ENCODE measurements around the gene CLCN3.
"Not testable (repeated sequence)": the region's sequence is repeated elsewhere in the genome, so short reads cannot be mapped to it uniquely, and the experiment has no call there.

Gene CLCN3

GRCh38 chr4:169768385-169768784 is 148.0 kb downstream of the CLCN3 start:
- H3K27me3 ChIP-seq (ENCODE audit: insufficient read depth, insufficient read length) = no peaks in the 10 kb centered on the region
- H3K36me3 ChIP-seq (ENCODE audit: insufficient read depth, insufficient read length, low read length) = no peaks in the 10 kb centered on the region
- no peak overlapping the region for H3K9ac ChIP-seq (ENCODE audit: insufficient read length, low read depth)
- no peak for DNase-seq (ENCODE audit: low read depth, low spot score)
- no peaks in the 10 kb centered on the region for H3K4me1 ChIP-seq (ENCODE audit: insufficient read depth, insufficient read length)
- TF ChIP-seq ZNF274 (IDR thresholded peaks at IDR 0.05; ENCODE audit: low read depth, low read length) (no peak), SUZ12 (IDR thresholded peaks at IDR 0.05; ENCODE audit: extremely low read depth, insufficient read depth, insufficient read length) (no peak)
- H3K9me3 ChIP-seq (ENCODE audit: insufficient read depth, low read length) = no peaks in the 10 kb centered on the region
- no peak overlapping the region for H3K4me3 ChIP-seq (ENCODE audit: insufficient read length, low read depth)

DNA sequence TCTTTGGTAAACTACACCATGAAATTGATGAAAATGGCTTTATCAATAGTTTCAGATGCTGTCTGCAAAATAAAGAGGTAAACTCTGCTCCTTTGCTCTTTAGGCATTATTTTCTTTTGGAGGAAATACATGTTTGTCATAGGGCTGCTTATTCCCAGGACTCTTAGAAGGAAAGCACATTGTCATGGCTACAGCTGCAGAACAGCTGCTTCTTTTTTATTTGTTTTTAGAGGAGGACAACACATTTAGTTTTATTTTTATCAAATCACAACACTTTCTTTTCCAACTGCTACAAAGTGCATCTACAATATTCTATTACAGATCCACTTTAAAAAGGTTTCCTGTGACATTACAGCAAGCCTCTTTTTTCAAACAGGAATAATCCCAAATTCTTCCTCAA is 150.0 kb downstream of the CLCN3 start:
- Histone ChIP-seq H3K4me3 (ENCODE audit: insufficient read length, low read depth) (no peak overlapping the region), H3K27me3 (ENCODE audit: insufficient read depth, insufficient read length) (no peaks in the 10 kb centered on the region), H3K36me3 (ENCODE audit: insufficient read depth, insufficient read length, low read length) (no peaks in the 10 kb centered on the region), H3K4me1 (ENCODE audit: insufficient read depth, insufficient read length) (no peaks in the 10 kb centered on the region), H3K9ac (ENCODE audit: insufficient read length, low read depth) (no peak overlapping the region), H3K9me3 (ENCODE audit: insufficient read depth, low read length) (no peaks in the 10 kb centered on the region)
- TF ChIP-seq SUZ12 (IDR thresholded peaks at IDR 0.05; ENCODE audit: extremely low read depth, insufficient read depth, insufficient read length) (no peak), YY1 (IDR thresholded peaks at IDR 0.05; ENCODE audit: insufficient read depth, insufficient read length) (no peak), ZNF274 (IDR thresholded peaks at IDR 0.05; ENCODE audit: low read depth, low read length) (no peak)
- no peak for DNase-seq (ENCODE audit: low read depth, low spot score)

DNA sequence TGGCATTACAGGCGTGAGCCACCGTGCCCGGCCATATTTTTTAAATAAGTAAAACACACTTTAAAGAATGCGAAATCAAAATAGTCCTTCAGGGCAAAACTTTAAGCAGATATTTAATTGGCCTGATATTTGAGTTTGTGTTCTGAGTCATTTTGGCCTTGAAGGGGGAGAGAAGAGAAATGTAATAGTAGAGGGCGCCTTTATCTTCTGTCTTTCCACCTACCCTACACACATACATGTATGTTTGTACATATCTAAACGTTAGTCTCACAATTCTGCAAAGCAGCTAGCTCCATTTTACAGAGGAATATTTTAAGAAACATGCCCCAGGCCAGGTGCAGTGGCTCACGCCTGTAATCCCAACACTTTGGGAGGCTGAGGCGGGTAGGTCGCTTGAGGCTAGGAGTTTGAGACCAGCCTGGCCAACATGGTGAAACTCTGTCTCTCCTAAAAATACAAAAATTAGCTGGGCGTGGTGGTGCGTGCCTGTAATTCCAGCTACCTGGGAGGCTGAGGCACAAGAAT is 151.2 kb downstream of the CLCN3 start:
- not testable (repeated sequence) for H3K4me3 ChIP-seq (ENCODE audit: insufficient read length, low read depth); H3K36me3 ChIP-seq (ENCODE audit: insufficient read depth, insufficient read length, low read length); H3K9ac ChIP-seq (ENCODE audit: insufficient read length, low read depth); H3K4me1 ChIP-seq (ENCODE audit: insufficient read depth, insufficient read length); DNase-seq (ENCODE audit: low read depth, low spot score); H3K9me3 ChIP-seq (ENCODE audit: insufficient read depth, low read length); H3K27me3 ChIP-seq (ENCODE audit: insufficient read depth, insufficient read length)
